GM23338 (cell line): ENCODE results near the gene RPS15. TPM values are rescaled to one million over a fixed set of nuclear protein-coding genes. Genes with fewer than 3 reads are reported as not detected.

Experiments
- ATAC-seq: fragments of 200-7000 bp; cut with Tn5 transposase; 3 replicates; pipeline ENCODE4 v1.9.1; 2020
- DNase-seq: peaks from one replicate; pipeline ENCODE4 v3.0.0-alpha.2; 2015; ENCODE audit warnings: low spot score
- H2AFZ ChIP-seq: fragments of 200-600 bp; sonication (generic); 2 replicates; pipeline ENCODE4 v1.8.0; 2016; ENCODE audit warnings: antibody characterized with exemption, mild to moderate bottlenecking, moderate library complexity
- H3F3A ChIP-seq: fragments of 200-600 bp; sonication (generic); replicated peaks from 2 replicates; pipeline ENCODE4 v1.8.0; 2017; ENCODE audit warnings: antibody characterized with exemption, mixed run types, low read depth
- H3K27ac ChIP-seq: fragments of 200-600 bp; sonication (generic); 2 replicates; pipeline ENCODE4 v1.6.1; 2016; ENCODE audit warnings: low read depth
- H3K27me3 ChIP-seq: fragments of 200-600 bp; sonication (generic); 2 replicates; pipeline ENCODE4 v1.8.0; 2016; ENCODE audit warnings: mild to moderate bottlenecking, mixed run types, moderate library complexity; ENCODE audit not compliant: insufficient read depth
- H3K36me3 ChIP-seq: fragments of 200-600 bp; sonication (generic); 2 replicates; pipeline ENCODE4 v1.8.0; 2016; ENCODE audit warnings: mild to moderate bottlenecking; ENCODE audit not compliant: insufficient read depth
- H3K4me1 ChIP-seq: fragments of 200-600 bp; sonication (generic); 2 replicates; pipeline ENCODE4 v1.8.0; 2016; ENCODE audit warnings: mild to moderate bottlenecking, moderate library complexity; ENCODE audit not compliant: insufficient read depth
- H3K4me2 ChIP-seq: fragments of 200-600 bp; sonication (generic); 2 replicates; pipeline ENCODE4 v1.7.1; 2017; ENCODE audit warnings: mixed run types
- H3K4me3 ChIP-seq: fragments of 200-600 bp; sonication (generic); 2 replicates; pipeline ENCODE4 v1.6.1; 2016; ENCODE audit warnings: mixed run types
- H3K79me2 ChIP-seq: fragments of 200-600 bp; sonication (generic); replicated peaks from 2 replicates; pipeline ENCODE4 v1.8.0; 2017; ENCODE audit warnings: mild to moderate bottlenecking; ENCODE audit not compliant: insufficient read depth
- H3K9me2 ChIP-seq: fragments of 200-600 bp; sonication (generic); 2 replicates; pipeline ENCODE4 v1.8.0; 2017; ENCODE audit not compliant: insufficient read depth
- H4K20me1 ChIP-seq: fragments of 200-600 bp; sonication (generic); replicated peaks from 2 replicates; pipeline ENCODE4 v1.8.0; 2017; ENCODE audit warnings: mild to moderate bottlenecking; ENCODE audit not compliant: insufficient read depth
- H3K27ac Mint-ChIP-seq: 2 replicates; pipeline ENCODE4 v1.8.0; 2020; ENCODE audit warnings: inconsistent platforms, mild to moderate bottlenecking, moderate library complexity, mixed read lengths
- H3K27me3 Mint-ChIP-seq: 3 replicates; pipeline ENCODE4 v1.8.0; 2022; ENCODE audit warnings: low read depth, mild to moderate bottlenecking, moderate library complexity, mixed read lengths, inconsistent platforms; ENCODE audit not compliant: insufficient read depth, poor library complexity
- H3K36me3 Mint-ChIP-seq: 3 replicates; pipeline ENCODE4 v1.8.0; 2021; ENCODE audit warnings: low read depth, mild to moderate bottlenecking, inconsistent platforms, moderate library complexity, mixed read lengths
- H3K4me1 Mint-ChIP-seq: 3 replicates; pipeline ENCODE4 v1.8.0; 2020; ENCODE audit warnings: mild to moderate bottlenecking, inconsistent platforms, mixed read lengths
- H3K4me3 Mint-ChIP-seq: 3 replicates; pipeline ENCODE4 v1.8.0; 2021; ENCODE audit warnings: moderate library complexity, mild to moderate bottlenecking, inconsistent platforms, mixed read lengths
- H3K9me3 Mint-ChIP-seq: 3 replicates; pipeline ENCODE4 v1.8.0; 2020; ENCODE audit warnings: moderate library complexity, mild to moderate bottlenecking, inconsistent platforms, mixed read lengths
- CTCF ChIP-seq, 2 experiments: fragments of 200-600 bp in 1 of 2; sonication (generic) in 1 of 2; conservative IDR thresholded peaks; 2 replicates each; pipeline versions ENCODE4 v1.5.1 to v1.6.1; 2016 to 2017; ENCODE audit warnings: antibody characterized with exemption in 2 of 2, low read depth in 2 of 2, mild to moderate bottlenecking in 2 of 2, moderate library complexity in 1 of 2
- ETS1 ChIP-seq: IDR thresholded peaks from 2 replicates; pipeline ENCODE4 v1.6.1; 2016; ENCODE audit warnings: antibody characterized with exemption
- EZH2 ChIP-seq: fragments of 200-600 bp; sonication (generic); IDR thresholded peaks from one replicate; pipeline ENCODE4 v1.8.0; 2017; ENCODE audit warnings: antibody characterized with exemption, mild to moderate bottlenecking, low read depth; ENCODE audit not compliant: unreplicated experiment
- EZH2phosphoT487 ChIP-seq: fragments of 200-600 bp; sonication (generic); IDR thresholded peaks from one replicate; pipeline ENCODE4 v1.8.1; 2018; ENCODE audit warnings: antibody characterized with exemption; ENCODE audit not compliant: unreplicated experiment
- JUNB ChIP-seq: IDR thresholded peaks from one replicate; pipeline ENCODE4 v1.6.1; 2016; ENCODE audit warnings: antibody characterized with exemption; ENCODE audit not compliant: unreplicated experiment
- POLR2AphosphoS5 ChIP-seq: IDR thresholded peaks from 2 replicates; pipeline ENCODE4 v1.6.1; 2016; ENCODE audit warnings: antibody characterized with exemption, low read depth
- ZNF331 ChIP-seq: fragments of 250-450 bp; sonication (Bioruptor Pico); IDR thresholded peaks from 2 replicates; pipeline ENCODE4 v1.5.0; 2020; ENCODE audit warnings: low read depth, mild to moderate bottlenecking, moderate library complexity
- ZNF462 ChIP-seq: fragments of 250-450 bp; sonication (Bioruptor Pico); IDR thresholded peaks from 2 replicates; pipeline ENCODE4 v1.5.0; 2020; ENCODE audit warnings: mild to moderate bottlenecking, moderate library complexity
- polyA plus RNA-seq: library from polyadenylated mRNA; unstranded; fragments of >200 nt; fragmentation: Nextera tagmentation; extraction: Ambion mirVana; gene quantifications from 2 replicates; pipeline ENCODE4 v1.2.1, GENCODE V29; 2016
- total RNA-seq: library from RNA; depleted of rRNA; stranded (reverse); fragments of >200 nt; shearing (Covaris generic); gene quantifications from 2 replicates; pipeline ENCODE4 v1.2.3, GENCODE V29; 2014

RPS15 gene
- total and polyA plus RNA-seq, 2 experiments from 2014 or later = 2,953 to 3,861 TPM

GRCh38 chr19:1424192-1424955, 13.8 kb upstream of the RPS15 start:
- Histone ChIP-seq H3F3A (peaks cover 52% of the 10 kb centered on the region), H3K4me2 (no peak overlapping the region), H4K20me1 (peaks cover 44% of the 10 kb centered on the region), H3K9me2 (no peaks in the 10 kb centered on the region), H3K27me3 (no peaks in the 10 kb centered on the region), H3K4me3 (no peak overlapping the region), H3K36me3 (peaks cover 58% of the 10 kb centered on the region), H3K27ac (no peak overlapping the region), H2AFZ (no peak overlapping the region), H3K79me2 (peaks cover 74% of the 10 kb centered on the region), H3K4me1 (no peaks in the 10 kb centered on the region; the same call in 1 of the 2 replicates)
- DNase-seq (no peak), ATAC-seq (no peak)
- peaks cover 4% of the 10 kb centered on the region for H3K27me3 Mint-ChIP-seq
- H3K9me3 Mint-ChIP-seq = no peaks in the 10 kb centered on the region
- no peak overlapping the region for H3K27ac Mint-ChIP-seq
- TF ChIP-seq EZH2 (no peak), ETS1 (no peak), JUNB (no peak), CTCF (conservative IDR thresholded peaks at IDR 0.05; ENCODE audit: low read depth in 2 of 2) (no peak), EZH2phosphoT487 (no peak), ZNF462 (no peak), POLR2AphosphoS5 (no peak), ZNF331 (CRISPR knock-in tag) (no peak)
- H3K36me3 Mint-ChIP-seq = peaks cover 74% of the 10 kb centered on the region
- H3K4me1 Mint-ChIP-seq = peaks cover 24% of the 10 kb centered on the region
- H3K4me3 Mint-ChIP-seq = no peak overlapping the region
